ENCODE data around the gene ARL15.

- TF ChIP-seq CTCF (IDR thresholded peaks at IDR 0.05) (no peak), EZH2 (IDR thresholded peaks at IDR 0.05; ENCODE audit: borderline replicate concordance, insufficient read depth, low read depth, low read length, poor library complexity, severe bottlenecking) (no peak)
Observed at GRCh38 chr5:53965459-53965858, 344.9 kb downstream of the ARL15 start.

Data from B cell (primary cell).